ENCODE data around the gene HCN3. TPM values are rescaled to one million over a fixed set of nuclear protein-coding genes. Genes with fewer than 3 reads are reported as not detected.

HCN3 gene
- total and polyA plus RNA-seq, 2 of the 13 experiments (the other 11 are each of a cell fraction or from before 2014, with no cell fraction given): 2.4 to 10.2 TPM

- TF ChIP-seq ZBED4 (CRISPR knock-in tag; IDR thresholded peaks at IDR 0.05; ENCODE audit: borderline replicate concordance) (peak; percentile 69), PRDM15 (CRISPR knock-in tag; IDR thresholded peaks at IDR 0.05) (peak; percentile 58; the same call in 1 of the 2 replicates), ZNF639 (CRISPR knock-in tag; conservative IDR thresholded peaks at IDR 0.05) (peak; percentile 31; the same call in 1 of the 2 replicates), ZNF317 (CRISPR knock-in tag; IDR thresholded peaks at IDR 0.05) (no peak), SP2 (CRISPR knock-in tag; IDR thresholded peaks at IDR 0.05) (no peak), TCF7L2 (IDR thresholded peaks at IDR 0.05; ENCODE audit: low read depth, low read length) (no peak), ZBTB38 (CRISPR knock-in tag; IDR thresholded peaks at IDR 0.05) (peak; percentile 77; the same call in 1 of the 2 replicates), TOE1 (CRISPR knock-in tag; IDR thresholded peaks at IDR 0.05) (no peak), ZNF574 (CRISPR knock-in tag; IDR thresholded peaks at IDR 0.05) (peak; percentile 85), KLF15 (CRISPR knock-in tag; IDR thresholded peaks at IDR 0.05; ENCODE audit: borderline replicate concordance) (0 out of 2 replicates have a peak, but pooled peaks have one; percentile 45), MAFK (conservative IDR thresholded peaks at IDR 0.05 in 1 of 2, IDR thresholded peaks at IDR 0.05 in 1 of 2; ENCODE audit: low read length in 2 of 2) (no peak), CREB3 (CRISPR knock-in tag; IDR thresholded peaks at IDR 0.05) (no peak), ARNT2 (CRISPR knock-in tag; IDR thresholded peaks at IDR 0.05; ENCODE audit: low read depth) (0 out of 2 replicates have a peak, but pooled peaks have one; percentile 44), MYC (CRISPR knock-in tag; IDR thresholded peaks at IDR 0.05; ENCODE audit: borderline replicate concordance) (peak; percentile 61; the same call in 1 of the 2 replicates), PHF5A (CRISPR knock-in tag; IDR thresholded peaks at IDR 0.05; ENCODE audit: low read depth, unreplicated experiment) (peak; percentile 58)
Measured at GRCh38 chr1:155277070-155277901, at the start of gene HCN3 (continued).
